ENCODE results near the gene TMED6.

Gene TMED6

GRCh38 chr16:69313469-69313868 lies 38.1 kb downstream of the TMED6 start:
- no peak for TF ChIP-seq CTCF (IDR thresholded peaks at IDR 0.05; ENCODE audit: insufficient read depth, low read depth, low read length, missing control alignments)
- no peak for DNase-seq (ENCODE audit: low read depth)
- H3K4me3 ChIP-seq (ENCODE audit: low read depth, low read length), result no peak overlapping the region

DNA sequence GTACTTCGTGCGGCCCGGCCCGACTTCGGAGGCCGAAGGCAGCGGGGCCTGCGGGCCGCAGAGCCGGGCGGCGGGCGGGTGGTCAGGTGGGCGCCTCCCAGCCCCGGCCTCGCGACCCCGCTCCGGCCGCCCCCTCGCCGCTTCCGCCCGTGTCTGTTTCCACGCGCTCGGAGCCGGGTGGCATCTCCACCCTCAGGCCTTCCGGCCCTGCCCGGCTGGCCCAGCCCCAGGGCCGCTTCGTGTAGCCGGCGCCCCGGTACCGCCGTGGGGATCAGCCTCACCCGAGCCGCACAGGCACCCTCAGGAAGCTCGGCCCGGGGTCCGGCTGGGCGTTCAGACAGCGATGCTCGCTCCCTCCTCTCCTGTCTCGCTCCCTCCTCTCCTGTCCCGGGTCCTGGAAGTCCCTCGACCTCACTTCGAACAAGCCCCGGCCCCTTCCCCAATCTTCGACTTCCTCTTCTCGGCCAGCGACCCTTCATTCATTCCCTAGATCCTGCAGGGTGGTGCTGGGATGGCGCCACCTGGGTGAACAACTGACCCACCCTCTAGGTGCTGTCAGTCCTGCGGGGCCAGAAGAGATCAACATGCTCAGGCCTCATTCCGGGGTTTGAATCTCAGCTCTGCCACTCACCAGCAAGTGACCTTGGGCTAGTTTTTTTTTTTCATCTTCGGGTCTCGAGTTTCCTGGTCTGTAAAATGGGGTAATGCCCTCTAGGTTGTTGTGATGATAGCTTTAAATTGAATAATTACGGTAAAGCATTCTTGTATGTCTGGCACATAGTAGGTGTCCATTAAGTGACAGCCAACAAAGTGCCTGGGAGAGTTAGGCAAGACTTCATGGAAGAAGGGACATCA lies 39.8 kb downstream of the TMED6 start:
- peak; percentile 68 for DNase-seq (ENCODE audit: low read depth)
- no peak for TF ChIP-seq CTCF (IDR thresholded peaks at IDR 0.05; ENCODE audit: insufficient read depth, low read depth, low read length, missing control alignments)
- peak overlapping the region; percentile 84 for H3K4me3 ChIP-seq (ENCODE audit: low read depth, low read length)

- DNase-seq (ENCODE audit: low read depth), result peak; percentile 98
- peak; percentile 91 for TF ChIP-seq CTCF (IDR thresholded peaks at IDR 0.05; ENCODE audit: insufficient read depth, low read depth, low read length, missing control alignments)
Measured at GRCh38 chr16:69310653-69311532, 40.7 kb downstream of the TMED6 start, which contains the start of gene VPS4A. Gene VPS4A, plus strand, starts transcription at chr16:69311350. Its CDS starts 162 bp downstream, at chr16:69311512.

GRCh38 chr16:69309316-69309715 lies 42.3 kb downstream of the TMED6 start:
- no peak for DNase-seq (ENCODE audit: low read depth)
- H3K4me3 ChIP-seq (ENCODE audit: low read depth, low read length), result no peak overlapping the region
- TF ChIP-seq CTCF (IDR thresholded peaks at IDR 0.05; ENCODE audit: insufficient read depth, low read depth, low read length, missing control alignments), result no peak

More at GRCh38 chr16:69310653-69311532, 40.7 kb downstream of the TMED6 start, which contains the start of gene VPS4A:
- peak within 1 kb of the TSS; percentile 84 for H3K4me3 ChIP-seq (ENCODE audit: low read depth, low read length)

GRCh38 chr16:69307856-69308255 lies 43.7 kb downstream of the TMED6 start:
- no peak for DNase-seq (ENCODE audit: low read depth)
- H3K4me3 ChIP-seq (ENCODE audit: low read depth, low read length), result no peak overlapping the region
- no peak for TF ChIP-seq CTCF (IDR thresholded peaks at IDR 0.05; ENCODE audit: insufficient read depth, low read depth, low read length, missing control alignments)

GRCh38 chr16:69307091-69307490 lies 44.5 kb downstream of the TMED6 start:
- no peak for TF ChIP-seq CTCF (IDR thresholded peaks at IDR 0.05; ENCODE audit: insufficient read depth, low read depth, low read length, missing control alignments)
- H3K4me3 ChIP-seq (ENCODE audit: low read depth, low read length), result no peak overlapping the region
- DNase-seq (ENCODE audit: low read depth), result no peak

Measured in GM12865 (cell line).